Inflammatory macrophage treated with lipopolysaccharide for 4 hours (primary cell): ENCODE data around the gene RBL2.
A peak's percentile ranks its signal among the peaks of the same experiment; 100 is the strongest.

Experiments
- DNase-seq: peaks from one replicate; pipeline ENCODE4 v3.0.0-alpha.2; 2020

Gene RBL2

GRCh38 chr16:53449816-53450517 lies 15.7 kb downstream of the RBL2 start:
- no peak for DNase-seq

- DNase-seq, result no peak
These were observed 19.7 kb downstream of the RBL2 start for GRCh38 chr16:53453928-53454327.

GRCh38 chr16:53456625-53457024 lies 22.4 kb downstream of the RBL2 start:
- DNase-seq, result no peak

GRCh38 chr16:53457670-53458069 lies 23.4 kb downstream of the RBL2 start:
- no peak for DNase-seq

- DNase-seq, result no peak
These were observed 24.4 kb downstream of the RBL2 start for GRCh38 chr16:53458635-53459034.

GRCh38 chr16:53465606-53466280 lies 31.5 kb downstream of the RBL2 start:
- DNase-seq, result no peak

GRCh38 chr16:53476867-53477266 lies 42.6 kb downstream of the RBL2 start:
- DNase-seq, result no peak

GRCh38 chr16:53478965-53479364 lies 44.7 kb downstream of the RBL2 start:
- DNase-seq, result no peak

GRCh38 chr16:53480394-53480793 lies 46.1 kb downstream of the RBL2 start:
- DNase-seq, result no peak

GRCh38 chr16:53482123-53482522 lies 47.9 kb downstream of the RBL2 start:
- peak; percentile 89 for DNase-seq

- DNase-seq, result no peak
These were observed 50.3 kb downstream of the RBL2 start for GRCh38 chr16:53484542-53484941.

GRCh38 chr16:53486230-53486629 lies 52.0 kb downstream of the RBL2 start:
- no peak for DNase-seq

GRCh38 chr16:53489755-53490154 lies 55.5 kb downstream of the RBL2 start:
- DNase-seq, result no peak

GRCh38 chr16:53492503-53492902 lies 58.2 kb downstream of the RBL2 start:
- DNase-seq, result no peak

GRCh38 chr16:53494636-53495035 lies 60.4 kb downstream of the RBL2 start:
- DNase-seq, result no peak

- no peak for DNase-seq
These were observed 61.1 kb downstream of the RBL2 start for GRCh38 chr16:53495325-53495724.

- no peak for DNase-seq
These were observed 64.7 kb downstream of the RBL2 start for GRCh38 chr16:53498984-53499383.

- DNase-seq, result peak; percentile 35
These were observed 67.1 kb downstream of the RBL2 start for GRCh38 chr16:53501216-53501859.

- peak; percentile 4 for DNase-seq
These were observed 68.3 kb downstream of the RBL2 start, which contains the start of gene AKTIP for GRCh38 chr16:53502331-53503269. Gene AKTIP, minus strand, starts transcription at chr16:53503209. Its CDS starts 2,950 bp downstream, at chr16:53500259.

- peak; percentile 100 for DNase-seq
These were observed 69.1 kb downstream of the RBL2 start for GRCh38 chr16:53503270-53503923.

GRCh38 chr16:53503991-53504663 lies 69.9 kb downstream of the RBL2 start:
- no peak for DNase-seq

GRCh38 chr16:53504665-53505064 lies 70.4 kb downstream of the RBL2 start:
- DNase-seq, result no peak
